ENCODE measurements around the gene BEND7. TPM values are rescaled to one million over a fixed set of nuclear protein-coding genes. Genes with fewer than 3 reads are reported as not detected.
"Not testable (repeated sequence)": the region's sequence is repeated elsewhere in the genome, so short reads cannot be mapped to it uniquely, and the experiment has no call there.

The BEND7 gene
- polyA plus RNA-seq, 1 of the 3 experiments (the other 2 are of a cell fraction) = 9.2 TPM

GRCh38 chr10:13542533-13542932 lies 13.7 kb upstream of the BEND7 start:
- H3K9ac ChIP-seq = no peak overlapping the region
- POLR2A ChIA-PET = no interaction called here

GRCh38 chr10:13537985-13538384 lies 9.2 kb upstream of the BEND7 start:
- not testable (repeated sequence) for H3K9me3 ChIP-seq; H3K4me2 ChIP-seq; H3K36me3 ChIP-seq (replicated peaks in 1 of 2; ENCODE audit: control insufficient read depth in 1 of 2, insufficient read depth in 2 of 2, low read length in 1 of 2); H3K27ac ChIP-seq (ENCODE audit: low read depth in 2 of 2, low read length in 1 of 2); H3K4me1 ChIP-seq (ENCODE audit: control insufficient read depth in 1 of 2, insufficient read depth in 2 of 2, low read depth in 1 of 2, low read length in 1 of 2); H3K4me3 ChIP-seq (ENCODE audit: low read depth in 2 of 2, low read length in 1 of 2); H4K20me1 ChIP-seq (ENCODE audit: insufficient read depth); H3K9ac ChIP-seq; H3F3A ChIP-seq (replicated peaks; ENCODE audit: insufficient read depth); H3K79me2 ChIP-seq (ENCODE audit: insufficient read depth); DNase-seq; H3K9me2 ChIP-seq; H2AFZ ChIP-seq (ENCODE audit: low read depth)
- WGBS (ENCODE audit: low lambda C conversion rate) = 63% methylated on average over 9 of the region's 9 CpGs
- ChIA-PET CTCF (interaction anchor here (1.2 to 5.0 kb wide), 6 partner anchors 48 to 172 kb away, joined by 3 to 30 read pairs (median 10); partner anchors contain the start of gene PRPF18), POLR2A (interaction anchor here (0.8 kb wide), 1 partner anchor 166 kb away, joined by 3 read pairs; no protein-coding TSS in a partner anchor)
- H3K27me3 ChIP-seq (ENCODE audit: insufficient read depth) = peaks cover 17% of the 10 kb centered on the region

More at GRCh38 chr10:13542533-13542932, 13.7 kb upstream of the BEND7 start:
- no peaks in the 10 kb centered on the region for H3F3A ChIP-seq (replicated peaks; ENCODE audit: insufficient read depth)
- H3K4me3 ChIP-seq (ENCODE audit: low read depth in 2 of 2, low read length in 1 of 2) = no peak overlapping the region
- H3K9me2 ChIP-seq = no peaks in the 10 kb centered on the region
- peaks cover 22% of the 10 kb centered on the region for H3K27me3 ChIP-seq (ENCODE audit: insufficient read depth)
- no peak for DNase-seq
- TF ChIP-seq EP300 (IDR thresholded peaks at IDR 0.05; ENCODE audit: borderline replicate concordance in 1 of 2, low read depth in 1 of 2, low read length in 1 of 2) = no peak
- no peak for TF ChIP-seq SIN3A (IDR thresholded peaks at IDR 0.05; ENCODE audit: borderline replicate concordance, low read depth, low read length)
- no peak for TF ChIP-seq EZH2phosphoT487 (IDR thresholded peaks at IDR 0.05; ENCODE audit: borderline replicate concordance, low read depth)
- no peak for TF ChIP-seq JUND (IDR thresholded peaks at IDR 0.05)
- no peak for TF ChIP-seq GABPA (IDR thresholded peaks at IDR 0.05; ENCODE audit: low read depth)
- no peak for TF ChIP-seq NRF1 (IDR thresholded peaks at IDR 0.05; ENCODE audit: low read depth, low read length)
- H3K79me2 ChIP-seq (ENCODE audit: insufficient read depth) = no peaks in the 10 kb centered on the region
- no peak overlapping the region for H2AFZ ChIP-seq (ENCODE audit: low read depth)
- H3K27ac ChIP-seq (ENCODE audit: low read depth in 2 of 2, low read length in 1 of 2) = no peak overlapping the region
- no peak overlapping the region for H3K4me2 ChIP-seq
- H3K36me3 ChIP-seq (replicated peaks in 1 of 2; ENCODE audit: control insufficient read depth in 1 of 2, insufficient read depth in 2 of 2, low read length in 1 of 2) = no peaks in the 10 kb centered on the region
- CTCF ChIA-PET = interaction anchor here (1.2 to 1.4 kb wide), 2 partner anchors 12 to 170 kb away, joined by 3 read pairs; no protein-coding TSS in a partner anchor
- 58% methylated on average over 5 of the region's 5 CpGs for WGBS (ENCODE audit: low lambda C conversion rate)
- H3K9me3 ChIP-seq = no peaks in the 10 kb centered on the region
- no peaks in the 10 kb centered on the region for H4K20me1 ChIP-seq (ENCODE audit: insufficient read depth)
- H3K4me1 ChIP-seq (ENCODE audit: control insufficient read depth in 1 of 2, insufficient read depth in 2 of 2, low read depth in 1 of 2, low read length in 1 of 2) = no peaks in the 10 kb centered on the region

GRCh38 chr10:13536674-13537366 lies 8.0 kb upstream of the BEND7 start:
- Histone ChIP-seq H3K9me2 (no peaks in the 10 kb centered on the region), H4K20me1 (ENCODE audit: insufficient read depth) (no peaks in the 10 kb centered on the region), H3K4me2 (no peak overlapping the region), H3K27ac (ENCODE audit: low read depth in 2 of 2, low read length in 1 of 2) (no peak overlapping the region), H3K9ac (no peak overlapping the region), H3K27me3 (ENCODE audit: insufficient read depth) (peaks cover 12% of the 10 kb centered on the region), H3K9me3 (no peaks in the 10 kb centered on the region), H3K36me3 (replicated peaks in 1 of 2; ENCODE audit: control insufficient read depth in 1 of 2, insufficient read depth in 2 of 2, low read length in 1 of 2) (no peaks in the 10 kb centered on the region), H3K4me1 (ENCODE audit: control insufficient read depth in 1 of 2, insufficient read depth in 2 of 2, low read depth in 1 of 2, low read length in 1 of 2) (peaks cover 0 to 4% of the 10 kb centered on the region in 2 experiments; a peak in 1 of 4 replicates), H2AFZ (ENCODE audit: low read depth) (no peak overlapping the region), H3K4me3 (ENCODE audit: low read depth in 2 of 2, low read length in 1 of 2) (no peak overlapping the region), H3F3A (replicated peaks; ENCODE audit: insufficient read depth) (no peaks in the 10 kb centered on the region), H3K79me2 (ENCODE audit: insufficient read depth) (no peaks in the 10 kb centered on the region)
- CTCF ChIA-PET = interaction anchor here (0.5 to 5.0 kb wide), 49 partner anchors 10 to 1186 kb away, joined by 3 to 30 read pairs (median 4); partner anchors contain the start of genes MCM10 and PRPF18
- 48% methylated on average over 7 of the region's 11 CpGs for WGBS (ENCODE audit: low lambda C conversion rate)
- TF ChIP-seq REST (IDR thresholded peaks at IDR 0.05; ENCODE audit: low read depth, low read length) (no peak), CTCF (IDR thresholded peaks at IDR 0.05) (peak; percentile 59), RAD21 (IDR thresholded peaks at IDR 0.05; ENCODE audit: low read length) (peak; percentile 75), CHD2 (IDR thresholded peaks at IDR 0.05; ENCODE audit: low read length, partially characterized antibody) (no peak), YY1 (IDR thresholded peaks at IDR 0.05; ENCODE audit: low read depth) (no peak), NRF1 (IDR thresholded peaks at IDR 0.05; ENCODE audit: low read depth, low read length) (no peak), SMC3 (IDR thresholded peaks at IDR 0.05; ENCODE audit: low read depth, low read length) (peak; percentile 58; the same call in 1 of the 2 replicates), FOXM1 (IDR thresholded peaks at IDR 0.05; ENCODE audit: low read depth) (no peak)
- POLR2A ChIA-PET = interaction anchor here (0.8 to 1.2 kb wide), 2 partner anchors 50 to 165 kb away, joined by 3 to 4 read pairs; partner anchors contain the start of gene PRPF18
- DNase-seq = peak; percentile 82
